GM12873 (cell line): ENCODE data around the gene PTPRN.

Experiments
- TF ChIP-seq, protein P1 (sequence below): IDR thresholded peaks from 2 replicates; pipeline ENCODE4 v1.5.1; 2012; ENCODE audit warnings: low read depth, mild to moderate bottlenecking, moderate library complexity, low read length, control low read depth; ENCODE audit not compliant: insufficient read depth; ENCODE audit errors: missing control alignments

Gene PTPRN

DNA sequence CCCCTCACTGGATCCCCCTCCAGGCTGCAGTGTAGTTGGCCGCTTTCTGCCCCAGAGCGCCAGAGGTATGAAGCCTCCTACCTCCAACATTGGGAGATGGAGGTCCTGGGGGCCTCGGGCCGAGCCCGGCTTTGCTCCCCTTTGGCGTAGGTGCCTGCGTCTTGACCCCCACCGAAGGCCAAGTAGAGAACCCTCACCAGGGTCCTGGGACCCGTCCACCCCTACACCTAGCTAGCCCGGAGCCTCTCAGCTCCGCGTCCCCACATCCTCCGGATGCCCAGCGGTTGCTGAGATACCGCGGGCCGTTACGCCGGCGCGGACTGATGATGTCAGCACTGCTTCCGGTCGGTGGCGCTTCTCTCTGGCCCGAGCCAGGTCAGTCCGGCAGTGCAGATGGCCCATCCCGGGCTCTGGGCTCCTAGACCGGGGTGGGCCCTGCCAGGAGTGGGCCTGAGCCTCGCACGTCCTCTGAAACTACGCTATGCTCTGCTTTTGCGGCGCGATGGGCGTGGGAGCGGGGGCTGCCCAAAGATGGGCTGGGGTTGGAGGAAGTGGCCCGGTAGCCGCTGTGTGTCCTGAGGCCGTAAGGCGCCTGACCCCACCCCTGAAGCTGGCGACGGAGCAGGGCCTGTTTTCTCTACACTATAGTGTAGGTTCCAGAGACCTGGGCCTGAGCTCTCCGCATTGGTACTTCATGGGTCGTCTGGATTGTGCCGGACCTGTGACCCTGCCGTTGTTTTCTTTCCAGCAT lies 63.9 kb downstream of the PTPRN start, which contains the start of the genes GLB1L and STK16:
TSS of gene GLB1L (minus strand) at position 297 of the 751 bp plus-strand sequence. CDS start 1,871 bp downstream, outside the sequence.
TSS of gene STK16 (plus strand) at position 332 of the 751 bp plus-strand sequence. CDS start 521 bp downstream, outside the sequence.
- TF ChIP-seq, protein P1, sequence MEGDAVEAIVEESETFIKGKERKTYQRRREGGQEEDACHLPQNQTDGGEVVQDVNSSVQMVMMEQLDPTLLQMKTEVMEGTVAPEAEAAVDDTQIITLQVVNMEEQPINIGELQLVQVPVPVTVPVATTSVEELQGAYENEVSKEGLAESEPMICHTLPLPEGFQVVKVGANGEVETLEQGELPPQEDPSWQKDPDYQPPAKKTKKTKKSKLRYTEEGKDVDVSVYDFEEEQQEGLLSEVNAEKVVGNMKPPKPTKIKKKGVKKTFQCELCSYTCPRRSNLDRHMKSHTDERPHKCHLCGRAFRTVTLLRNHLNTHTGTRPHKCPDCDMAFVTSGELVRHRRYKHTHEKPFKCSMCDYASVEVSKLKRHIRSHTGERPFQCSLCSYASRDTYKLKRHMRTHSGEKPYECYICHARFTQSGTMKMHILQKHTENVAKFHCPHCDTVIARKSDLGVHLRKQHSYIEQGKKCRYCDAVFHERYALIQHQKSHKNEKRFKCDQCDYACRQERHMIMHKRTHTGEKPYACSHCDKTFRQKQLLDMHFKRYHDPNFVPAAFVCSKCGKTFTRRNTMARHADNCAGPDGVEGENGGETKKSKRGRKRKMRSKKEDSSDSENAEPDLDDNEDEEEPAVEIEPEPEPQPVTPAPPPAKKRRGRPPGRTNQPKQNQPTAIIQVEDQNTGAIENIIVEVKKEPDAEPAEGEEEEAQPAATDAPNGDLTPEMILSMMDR: no peak

DNA sequence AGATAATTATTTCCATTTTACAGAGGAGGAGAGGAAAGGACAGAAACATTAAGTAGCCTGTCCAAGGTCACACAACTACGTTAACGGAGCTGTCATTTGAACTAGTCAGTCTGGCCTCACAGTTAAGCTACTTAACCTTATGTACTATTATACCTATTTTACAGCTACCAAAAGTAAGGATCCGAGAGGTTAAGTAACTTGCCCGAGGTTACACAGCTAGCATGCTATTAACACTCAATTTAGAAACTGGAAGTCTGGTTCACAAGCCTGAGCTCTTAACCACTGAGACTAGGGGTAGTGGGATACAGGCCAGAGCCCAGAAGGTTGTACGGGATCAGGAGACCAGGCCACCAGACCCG lies 64.4 kb downstream of the PTPRN start:
- TF ChIP-seq, protein P1: no peak

DNA sequence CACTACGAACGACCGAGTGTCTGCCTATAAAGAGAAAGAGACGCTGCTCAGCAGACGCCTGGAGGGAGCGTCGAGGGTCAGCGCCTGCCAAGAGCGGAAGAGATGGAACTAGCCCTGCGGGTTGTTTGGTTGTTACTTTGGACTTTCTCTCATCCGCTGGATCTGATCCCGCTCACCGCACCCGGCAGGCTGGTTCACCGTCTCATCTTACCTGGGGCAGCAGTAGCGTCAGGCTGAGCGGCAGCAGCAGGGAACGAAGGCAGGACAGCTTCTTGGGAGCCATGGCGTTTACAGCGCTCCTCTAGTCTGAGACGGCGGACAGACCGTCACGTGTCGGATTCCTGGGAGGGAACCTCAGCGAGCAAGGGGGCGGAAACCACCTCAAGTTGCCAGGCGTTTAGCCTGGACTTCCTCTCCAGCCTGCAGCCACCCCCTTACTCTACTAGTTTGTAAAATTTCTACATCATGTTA lies 65.9 kb downstream of the PTPRN start:
- TF ChIP-seq, protein P1: no peak
